ENCODE data around the gene PTOV1. TPM values are rescaled to one million over a fixed set of nuclear protein-coding genes. Genes with fewer than 3 reads are reported as not detected.

Gene PTOV1
- total RNA-seq, 6 donors from 2014 or later: 60.2 to 136 (median 106) TPM

- H3K4me3 ChIP-seq: no peak overlapping the region
- H3K9me3 ChIP-seq: no peaks in the 10 kb centered on the region
- WGBS, 2 donors: 50 to 52% methylated on average over 6 of the region's 6 CpGs
- no peak for DNase-seq
- no peaks in the 10 kb centered on the region for H3K27me3 ChIP-seq
- no peak for ATAC-seq (ENCODE audit: low FRiP score in 2 of 2)
- peaks cover 0 to 7% (median 0%) of the 10 kb centered on the region in 4 donors for H3K4me1 ChIP-seq
- TF ChIP-seq EP300 (IDR thresholded peaks at IDR 0.05) (no peak), CTCF (IDR thresholded peaks at IDR 0.05) (no peak), POLR2A (IDR thresholded peaks at IDR 0.05) (no peak), POLR2AphosphoS5 (IDR thresholded peaks at IDR 0.05) (no peak)
- no peak overlapping the region for H3K27ac ChIP-seq
- H3K36me3 ChIP-seq: peaks cover 0 to 33% (median 16%) of the 10 kb centered on the region in 4 donors
These were observed 53.2 kb downstream of the PTOV1 start for GRCh38 chr19:49904136-49904535.

GRCh38 chr19:49906879-49907564 is 56.1 kb downstream of the PTOV1 start:
- H3K36me3 ChIP-seq: peaks cover 0 to 40% (median 20%) of the 10 kb centered on the region in 4 donors
- no peaks in the 10 kb centered on the region for H3K9me3 ChIP-seq
- no peaks in the 10 kb centered on the region for H3K27me3 ChIP-seq
- ATAC-seq (ENCODE audit: low FRiP score in 2 of 2) (no peak), DNase-seq (no peak)
- H3K4me3 ChIP-seq: no peak overlapping the region
- 87 to 96% methylated on average over 16 of the region's 16 CpGs for WGBS, 2 donors
- TF ChIP-seq EP300 (IDR thresholded peaks at IDR 0.05) (no peak), CTCF (IDR thresholded peaks at IDR 0.05) (no peak), POLR2A (IDR thresholded peaks at IDR 0.05) (no peak), POLR2AphosphoS5 (IDR thresholded peaks at IDR 0.05) (no peak)
- no peak overlapping the region for H3K27ac ChIP-seq
- peaks cover 5 to 20% (median 8%) of the 10 kb centered on the region in 4 donors for H3K4me1 ChIP-seq

GRCh38 chr19:49907745-49908446 is 56.9 kb downstream of the PTOV1 start:
- Histone ChIP-seq H3K27me3 (no peaks in the 10 kb centered on the region), H3K4me3 (no peak overlapping the region), H3K36me3 (peaks cover 0 to 46% (median 23%) of the 10 kb centered on the region in 4 donors), H3K9me3 (no peaks in the 10 kb centered on the region), H3K27ac (no peak overlapping the region), H3K4me1 (peaks cover 5 to 24% (median 8%) of the 10 kb centered on the region in 4 donors)
- TF ChIP-seq POLR2A (IDR thresholded peaks at IDR 0.05): no peak
- TF ChIP-seq EP300 (IDR thresholded peaks at IDR 0.05): no peak
- no peak for TF ChIP-seq CTCF (IDR thresholded peaks at IDR 0.05)
- DNase-seq (peak in 1 of 2 donors; percentile 75), ATAC-seq (ENCODE audit: low FRiP score in 2 of 2) (no peak)
- 93 to 96% methylated on average over 17 to 19 of the region's 23 CpGs for WGBS, 2 donors

GRCh38 chr19:49908480-49909420 is 57.8 kb downstream of the PTOV1 start:
- H3K9me3 ChIP-seq: no peaks in the 10 kb centered on the region
- ATAC-seq (ENCODE audit: low FRiP score in 2 of 2): no peak
- H3K36me3 ChIP-seq: peaks cover 0 to 53% (median 28%) of the 10 kb centered on the region in 4 donors
- H3K4me1 ChIP-seq: peaks cover 5 to 24% (median 8%) of the 10 kb centered on the region in 4 donors
- H3K27me3 ChIP-seq: no peaks in the 10 kb centered on the region
- TF ChIP-seq EP300 (IDR thresholded peaks at IDR 0.05) (no peak), POLR2A (IDR thresholded peaks at IDR 0.05) (no peak), CTCF (IDR thresholded peaks at IDR 0.05) (no peak), POLR2AphosphoS5 (IDR thresholded peaks at IDR 0.05) (no peak)
- no peak overlapping the region for H3K4me3 ChIP-seq
- peak in 1 of 2 donors; percentile 77 for DNase-seq
- no peak overlapping the region for H3K27ac ChIP-seq
- 95 to 96% methylated on average over 19 to 36 of the region's 37 CpGs for WGBS, 2 donors
